ENCODE results near the gene SMPD1.
"Not testable (repeated sequence)": the region's sequence is repeated elsewhere in the genome, so short reads cannot be mapped to it uniquely, and the experiment has no call there.

The SMPD1 gene

DNA sequence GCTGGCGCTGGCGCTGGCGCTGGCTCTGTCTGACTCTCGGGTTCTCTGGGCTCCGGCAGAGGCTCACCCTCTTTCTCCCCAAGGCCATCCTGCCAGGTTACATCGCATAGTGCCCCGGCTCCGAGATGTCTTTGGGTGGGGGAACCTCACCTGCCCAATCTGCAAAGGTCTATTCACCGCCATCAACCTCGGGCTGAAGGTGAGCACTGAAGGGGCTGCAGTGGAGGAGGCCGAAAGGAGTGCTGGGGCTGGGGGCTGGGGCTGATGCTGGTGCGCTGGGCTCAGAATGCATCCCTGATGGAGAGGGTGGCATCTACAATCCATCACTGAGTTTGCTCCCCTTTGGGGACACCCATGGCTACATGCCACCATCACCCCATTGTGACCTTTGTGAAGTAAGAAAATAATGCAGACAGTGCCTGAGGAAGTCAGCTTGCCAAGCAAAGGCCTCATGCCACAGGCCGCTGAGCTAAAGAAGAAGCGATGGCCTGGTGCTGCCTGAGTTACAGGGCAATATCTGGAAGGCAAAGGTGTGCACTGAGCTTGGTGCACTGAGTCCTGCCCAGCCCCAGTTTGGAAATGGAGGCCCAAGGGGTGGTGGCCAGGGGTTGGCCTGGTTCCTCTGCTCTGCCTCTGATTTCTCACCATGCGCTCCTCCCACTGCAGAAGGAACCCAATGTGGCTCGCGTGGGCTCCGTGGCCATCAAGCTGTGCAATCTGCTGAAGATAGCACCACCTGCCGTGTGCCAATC is 620 bp downstream of the SMPD1 start:
- no peak for DNase-seq

DNA sequence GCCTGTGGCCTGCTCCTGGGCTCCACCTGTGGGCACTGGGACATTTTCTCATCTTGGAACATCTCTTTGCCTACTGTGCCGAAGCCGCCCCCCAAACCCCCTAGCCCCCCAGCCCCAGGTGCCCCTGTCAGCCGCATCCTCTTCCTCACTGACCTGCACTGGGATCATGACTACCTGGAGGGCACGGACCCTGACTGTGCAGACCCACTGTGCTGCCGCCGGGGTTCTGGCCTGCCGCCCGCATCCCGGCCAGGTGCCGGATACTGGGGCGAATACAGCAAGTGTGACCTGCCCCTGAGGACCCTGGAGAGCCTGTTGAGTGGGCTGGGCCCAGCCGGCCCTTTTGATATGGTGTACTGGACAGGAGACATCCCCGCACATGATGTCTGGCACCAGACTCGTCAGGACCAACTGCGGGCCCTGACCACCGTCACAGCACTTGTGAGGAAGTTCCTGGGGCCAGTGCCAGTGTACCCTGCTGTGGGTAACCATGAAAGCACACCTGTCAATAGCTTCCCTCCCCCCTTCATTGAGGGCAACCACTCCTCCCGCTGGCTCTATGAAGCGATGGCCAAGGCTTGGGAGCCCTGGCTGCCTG is 1.4 kb downstream of the SMPD1 start:
- DNase-seq, result no peak

GRCh38 chr11:6392251-6392650 is 2.0 kb downstream of the SMPD1 start:
- not testable (repeated sequence) for DNase-seq

- DNase-seq, result no peak
Observed at GRCh38 chr11:6393989-6394670, 3.9 kb downstream of the SMPD1 start.

GRCh38 chr11:6395470-6396060 is 5.3 kb downstream of the SMPD1 start:
- no peak for DNase-seq

- no peak for DNase-seq
Observed at GRCh38 chr11:6397156-6397555, 6.9 kb downstream of the SMPD1 start.

DNA sequence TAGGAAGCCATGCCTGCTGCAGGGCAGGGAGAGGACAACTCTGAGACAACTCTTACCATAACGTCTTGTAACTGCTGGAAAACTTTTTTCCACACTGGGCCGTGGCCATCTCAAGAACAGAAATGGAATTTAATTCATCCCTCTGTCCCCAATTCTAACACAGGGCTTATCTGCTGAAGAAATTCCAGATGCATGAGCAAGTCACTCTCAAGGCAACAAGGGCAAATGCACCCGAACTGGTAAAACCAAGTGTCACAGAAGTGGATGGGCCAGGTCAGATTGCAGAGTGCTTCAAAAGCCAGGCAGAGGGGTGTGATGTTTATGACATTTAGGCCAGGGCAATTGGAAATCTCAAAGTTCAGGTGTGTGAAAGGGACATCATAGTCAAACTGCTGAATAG is 7.4 kb downstream of the SMPD1 start:
- DNase-seq, result no peak

GRCh38 chr11:6400431-6401345 is 10.4 kb downstream of the SMPD1 start:
- no peak for DNase-seq

GRCh38 chr11:6401464-6401863 is 11.2 kb downstream of the SMPD1 start:
- DNase-seq, result no peak

- DNase-seq, result peak; percentile 36
Observed at GRCh38 chr11:6402061-6402470, 11.8 kb downstream of the SMPD1 start.

DNA sequence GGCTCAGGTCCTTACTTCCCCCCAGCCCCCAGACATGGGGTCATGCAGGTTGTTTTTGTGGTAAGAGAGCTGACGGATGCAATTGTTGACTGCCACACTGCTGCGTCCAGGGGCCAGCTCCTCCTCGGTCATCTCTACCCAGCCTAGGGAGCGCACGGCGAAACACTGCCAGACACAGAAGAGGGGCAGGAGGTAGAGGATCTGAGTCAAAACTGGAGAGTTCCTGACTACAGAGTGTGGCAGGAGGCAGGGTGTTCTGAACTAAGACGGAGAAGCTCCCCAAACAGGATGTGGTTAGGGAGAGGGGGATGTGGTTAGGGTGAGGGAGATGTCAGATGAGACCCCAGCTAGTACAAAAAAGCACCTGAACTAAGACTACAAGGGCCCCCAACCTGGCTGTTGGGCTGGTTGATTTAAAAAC is 12.3 kb downstream of the SMPD1 start:
- DNase-seq, result peak; percentile 78

DNA sequence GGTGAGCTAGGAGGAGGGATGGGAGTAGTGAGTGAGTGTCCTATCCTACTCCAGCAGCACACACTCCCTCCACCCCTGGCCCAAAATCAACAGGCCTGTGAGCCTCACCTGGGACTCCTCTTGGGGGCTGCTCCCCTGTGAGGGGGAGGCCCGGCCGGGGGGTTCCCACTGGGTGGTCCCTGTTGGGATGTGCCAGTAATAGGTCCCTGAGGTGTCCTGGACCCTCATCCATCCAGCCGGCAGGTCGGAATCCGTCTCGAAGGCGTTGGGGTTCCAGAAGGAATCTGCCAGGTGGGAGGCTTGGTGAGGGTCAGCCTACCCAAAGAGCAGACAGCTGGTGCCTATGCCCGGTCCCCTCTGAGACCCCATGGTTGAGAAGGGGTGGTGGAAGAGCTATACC is 13.3 kb downstream of the SMPD1 start:
- no peak for DNase-seq

DNA sequence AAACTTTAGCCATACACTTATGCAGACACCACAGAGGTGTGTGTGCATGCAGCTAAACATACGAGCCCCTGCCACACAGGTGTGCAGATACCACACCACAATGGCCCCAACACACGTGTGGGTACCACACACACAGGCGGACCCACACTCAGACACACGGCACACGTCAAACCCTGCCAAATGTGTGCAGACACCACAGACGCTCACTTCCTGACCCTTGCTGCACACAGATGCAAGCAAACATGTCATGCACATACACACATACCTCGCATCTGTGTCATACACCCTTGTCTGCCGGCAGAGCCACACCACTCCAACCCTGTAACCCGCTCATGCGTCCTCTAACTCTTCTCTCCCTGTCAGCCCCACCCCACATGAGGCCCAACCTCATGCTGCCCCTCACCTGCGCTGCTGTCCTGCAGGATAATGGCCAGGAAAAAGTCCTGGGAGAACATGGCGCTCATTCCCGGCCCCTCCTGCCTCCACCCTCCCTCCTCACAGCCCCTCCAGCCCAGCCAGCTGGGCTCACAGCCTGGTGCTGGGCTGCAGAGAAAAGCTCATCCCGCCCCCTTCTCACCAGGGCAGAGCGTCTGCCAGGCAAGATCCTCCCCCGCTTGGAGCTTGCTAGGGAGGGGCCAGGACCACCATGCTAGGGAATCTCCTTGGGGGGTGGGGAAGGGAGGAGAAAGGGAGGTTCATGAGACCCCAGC is 14.2 kb downstream of the SMPD1 start:
- no peak for DNase-seq

DNA sequence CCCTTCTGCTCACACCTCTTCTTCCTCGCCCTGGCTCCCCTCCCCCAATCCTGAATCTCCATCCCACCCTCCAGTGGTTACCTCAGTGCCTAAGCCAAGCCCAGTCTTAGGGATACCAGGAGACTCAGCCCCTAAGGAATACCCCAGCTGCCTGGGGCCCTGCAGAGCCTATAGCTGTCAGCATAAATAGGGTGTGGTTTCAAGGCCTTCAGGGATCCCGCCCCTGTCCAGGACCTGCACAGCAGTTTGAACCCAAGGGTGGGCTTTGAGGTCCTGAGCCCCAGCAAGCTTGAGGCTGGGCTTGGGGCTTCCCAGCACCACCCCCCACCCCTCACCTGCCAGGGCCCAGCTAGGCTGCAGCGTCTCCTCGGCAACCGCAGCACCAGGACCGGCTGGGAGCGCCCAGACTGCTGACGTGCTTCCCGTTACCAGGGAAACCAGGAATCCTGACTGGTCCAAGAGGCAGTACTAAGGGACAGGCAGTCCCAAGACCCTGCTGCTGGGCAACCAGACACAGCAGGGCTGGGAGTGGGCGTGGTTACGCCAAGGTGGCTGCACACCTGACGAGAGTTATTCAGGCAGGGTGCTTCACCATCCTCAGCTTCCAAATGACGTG is 14.9 kb downstream of the SMPD1 start:
- no peak for DNase-seq

GRCh38 chr11:6405846-6406245 is 15.6 kb downstream of the SMPD1 start:
- DNase-seq, result no peak

- DNase-seq, result no peak
Observed at GRCh38 chr11:6406370-6406769, 16.1 kb downstream of the SMPD1 start.

GRCh38 chr11:6410695-6411430 is 20.6 kb downstream of the SMPD1 start:
- DNase-seq, result no peak

GRCh38 chr11:6411594-6412031 is 21.3 kb downstream of the SMPD1 start:
- no peak for DNase-seq

DNA sequence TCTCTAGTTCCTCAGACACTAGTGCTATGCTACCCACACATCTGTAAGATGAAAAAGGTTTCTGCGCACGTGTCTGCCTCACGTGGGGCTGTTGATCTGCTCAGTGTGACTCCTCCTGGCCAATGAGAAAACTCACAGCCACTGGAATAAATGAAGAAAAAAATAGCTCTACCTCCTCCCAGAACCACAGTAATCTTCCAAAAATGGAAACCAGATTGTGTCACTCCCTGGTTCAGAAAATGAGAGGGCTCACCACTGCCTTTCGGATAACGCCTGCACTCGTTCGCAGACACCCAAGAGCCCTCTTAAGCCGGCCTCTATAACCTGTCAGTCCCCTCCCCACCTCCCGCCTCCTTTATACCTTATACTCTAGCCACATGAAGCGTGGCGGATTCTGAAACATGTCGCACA is 23.5 kb downstream of the SMPD1 start:
- peak; percentile 81 for DNase-seq

GRCh38 chr11:6414874-6415328 is 24.6 kb downstream of the SMPD1 start:
- DNase-seq, result peak; percentile 55

GRCh38 chr11:6415797-6416196 is 25.5 kb downstream of the SMPD1 start:
- no peak for DNase-seq

All from stimulated activated CD4-positive, alpha-beta T cell treated with anti-CD3 and anti-CD28 coated beads, Interleukin-15, amount 100 ng/mL, for 24 hours (primary cell).